GM19395 (cell line): ENCODE data around the gene ARPC1B.

ENCODE experiments used
- ATAC-seq: cut with Tn5 transposase; IDR thresholded peaks from one replicate; pipeline ENCODE4 v1.9.1; 2021; ENCODE audit warnings: mild to moderate bottlenecking, moderate library complexity; ENCODE audit not compliant: unreplicated experiment

The ARPC1B gene

GRCh38 chr7:99440195-99440594 lies 65.7 kb downstream of the ARPC1B start:
- ATAC-seq: no peak
